DMS 273 (cell line): ENCODE measurements around the gene CREBBP.

Source experiments
- DNase-seq: peaks from one replicate; lab custom pipeline; 2025; ENCODE audit not compliant: unreplicated experiment; lab: John Stamatoyannopoulos, UW

Gene CREBBP

DNA sequence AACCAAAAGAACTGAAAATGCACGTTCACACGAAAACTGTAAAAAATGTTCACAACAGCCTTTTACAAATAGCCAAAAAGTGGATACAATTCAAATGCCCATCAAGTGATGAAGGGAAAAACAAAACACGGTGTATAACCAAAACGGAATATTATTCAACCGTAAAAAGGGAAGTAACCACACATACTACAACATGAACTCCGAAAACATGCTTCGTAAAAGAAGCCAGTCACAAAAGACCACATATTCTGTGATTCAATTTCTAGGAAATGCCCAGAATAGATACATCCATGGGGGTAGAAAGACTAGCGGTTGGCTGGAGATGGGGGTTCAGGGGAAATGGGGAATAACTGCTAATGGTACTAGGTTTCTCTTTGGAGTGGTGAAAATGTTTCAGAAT is 81.7 kb downstream of the CREBBP start:
- no peak for DNase-seq

DNA sequence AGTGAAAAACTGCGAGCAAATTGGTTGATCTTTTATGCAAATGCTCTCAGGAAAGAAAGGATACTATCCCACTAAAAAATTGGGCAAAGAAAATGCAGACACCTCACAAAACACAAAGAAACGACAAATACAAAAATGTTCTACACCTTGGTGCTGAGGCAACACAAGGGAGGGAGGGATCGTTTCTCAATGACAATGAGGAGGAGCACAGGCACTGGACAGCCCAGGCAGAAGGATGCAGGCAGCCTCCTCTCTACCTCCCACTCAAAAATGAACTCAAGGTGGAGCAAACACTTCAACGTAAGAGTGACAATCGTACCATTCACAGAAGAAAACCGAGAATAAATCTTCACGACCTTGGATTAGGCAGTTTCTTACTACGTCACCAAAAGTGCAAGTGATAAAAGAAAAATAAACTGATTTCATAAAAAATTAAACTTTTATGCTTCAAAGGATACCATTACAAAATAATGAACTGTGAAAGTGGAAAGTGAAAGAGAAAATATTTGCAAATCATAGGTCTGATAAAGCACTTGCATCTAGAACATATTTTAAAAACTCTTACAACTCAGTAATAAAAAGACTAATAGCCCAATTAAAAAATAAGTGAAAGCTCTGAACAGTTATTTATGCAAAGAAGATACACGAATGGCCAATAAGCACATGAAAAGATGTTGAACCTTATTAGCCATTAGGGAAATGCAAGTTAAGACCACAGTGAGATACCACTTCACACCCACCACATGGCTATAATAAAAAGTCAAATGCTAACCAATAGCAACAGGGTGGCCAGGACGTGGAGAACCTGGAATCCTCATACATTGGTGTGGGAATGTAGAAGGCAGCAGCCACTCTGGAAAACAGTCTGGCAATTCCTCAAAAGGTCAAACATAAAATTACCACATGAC is 82.4 kb downstream of the CREBBP start:
- DNase-seq: no peak

DNA sequence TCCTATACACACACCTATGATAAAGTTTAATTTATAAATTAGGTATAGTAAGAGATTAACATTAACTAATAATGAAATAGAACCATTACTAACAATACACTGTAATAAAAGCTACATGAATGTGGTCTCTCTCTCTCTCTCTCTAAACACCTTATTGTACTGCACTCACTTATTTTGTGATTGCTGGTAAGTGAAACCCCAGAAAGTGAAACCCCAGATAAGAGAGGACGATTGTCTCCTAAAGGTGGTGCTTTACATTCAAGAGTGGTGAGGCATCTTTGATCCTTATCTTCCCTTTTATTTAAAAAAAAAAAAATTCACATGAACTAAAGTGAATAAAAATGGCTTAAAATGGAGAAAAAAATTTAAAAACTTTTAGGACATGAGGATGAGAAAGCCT is 83.0 kb downstream of the CREBBP start:
- no peak for DNase-seq

DNA sequence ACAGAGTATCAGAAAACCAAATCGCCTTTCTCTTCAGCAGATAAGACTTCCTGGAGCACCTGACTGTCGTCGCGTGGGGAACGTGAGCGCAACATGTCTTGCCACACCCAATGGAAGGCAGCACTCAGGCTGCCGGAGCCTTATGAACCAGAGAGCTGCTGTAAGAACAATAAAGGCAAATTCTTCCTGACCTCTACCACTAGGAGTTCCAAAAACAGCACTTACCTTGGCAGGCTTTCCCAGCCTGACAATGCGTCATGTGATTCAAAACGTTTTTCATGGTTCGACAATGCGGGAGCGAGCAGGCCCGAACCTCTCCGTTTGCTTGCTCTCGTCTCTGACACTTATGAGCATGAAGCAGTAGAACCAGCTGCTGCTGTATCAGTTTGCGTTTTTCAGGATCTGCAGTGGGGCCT is 87.3 kb downstream of the CREBBP start:
- DNase-seq: no peak

DNA sequence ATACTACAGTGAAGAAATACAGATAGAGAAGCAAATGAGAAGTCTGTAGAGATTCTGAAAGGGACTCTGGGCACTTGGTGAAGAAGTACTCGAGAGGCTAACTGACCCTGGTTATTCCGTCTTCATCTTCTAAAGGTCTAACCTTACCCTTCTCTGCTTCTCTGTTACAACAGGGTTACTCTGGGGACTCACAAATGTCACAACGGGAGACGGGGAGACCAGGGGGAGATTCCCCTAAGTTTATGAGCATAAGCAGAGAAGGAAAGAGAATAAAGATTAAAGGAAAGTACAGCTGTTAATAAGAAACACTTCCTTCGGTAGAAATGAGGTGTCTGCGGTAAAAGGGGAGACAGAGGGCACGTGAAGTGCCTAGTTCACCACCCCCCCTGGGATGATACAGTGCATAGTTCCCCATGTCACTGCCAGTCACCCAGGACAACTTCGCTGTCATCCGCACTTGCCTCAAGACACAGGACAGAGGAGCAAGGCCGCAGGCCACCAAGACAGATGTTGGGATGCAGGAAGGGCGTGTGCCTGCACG is 88.0 kb downstream of the CREBBP start:
- no peak for DNase-seq

DNA sequence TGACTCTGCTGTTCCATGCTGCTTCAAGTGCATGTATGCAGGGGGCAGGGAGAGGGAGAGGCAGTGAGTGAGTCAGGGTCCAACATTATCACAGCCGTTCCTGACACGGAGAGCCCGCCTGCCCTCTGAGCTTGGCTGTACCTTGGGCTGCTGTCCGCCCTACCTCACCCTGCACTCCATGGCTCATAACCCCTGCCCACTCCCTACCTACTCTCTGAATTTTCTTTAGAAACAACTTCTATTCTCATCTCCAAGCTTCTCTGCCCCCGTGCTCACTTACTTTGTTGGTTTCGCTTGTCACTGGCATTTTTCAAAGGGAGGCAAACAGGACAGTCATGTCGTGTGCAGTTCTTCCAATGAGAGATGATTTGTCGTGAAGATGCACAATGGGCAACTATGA is 88.8 kb downstream of the CREBBP start:
- DNase-seq: no peak

DNA sequence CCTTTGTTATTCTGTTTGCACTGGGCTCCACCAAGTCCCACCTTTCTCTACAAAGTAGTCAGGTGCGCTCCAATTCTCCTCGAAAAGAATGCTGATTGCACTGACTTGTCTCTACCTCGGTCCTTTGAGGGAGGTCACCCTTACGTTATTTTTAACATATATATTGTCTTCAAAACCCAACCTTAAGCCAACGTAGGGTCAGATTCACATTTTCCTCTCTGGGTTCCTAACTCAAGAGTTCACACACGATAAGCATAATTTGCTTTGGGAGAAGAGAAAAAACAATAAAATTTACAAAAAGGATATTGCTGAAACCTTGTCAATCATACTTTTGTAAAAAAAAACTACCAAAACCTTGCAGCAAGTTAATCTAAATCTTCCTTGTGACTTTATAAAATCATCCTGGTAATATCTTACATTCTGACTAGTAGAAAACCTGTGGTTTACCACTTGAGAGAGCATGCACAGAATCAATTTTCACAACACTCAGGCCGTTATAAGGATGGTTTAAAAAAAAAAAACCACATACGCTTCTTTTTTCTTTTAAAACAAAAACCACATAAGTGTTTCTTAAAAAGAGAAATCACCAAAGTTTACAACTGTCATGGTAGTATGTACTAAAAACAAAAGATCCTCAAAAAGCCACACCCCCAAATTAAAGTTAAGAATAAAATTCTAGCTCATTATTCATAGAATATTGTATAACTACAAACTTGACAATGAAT is 91.0 kb downstream of the CREBBP start:
- DNase-seq: no peak

DNA sequence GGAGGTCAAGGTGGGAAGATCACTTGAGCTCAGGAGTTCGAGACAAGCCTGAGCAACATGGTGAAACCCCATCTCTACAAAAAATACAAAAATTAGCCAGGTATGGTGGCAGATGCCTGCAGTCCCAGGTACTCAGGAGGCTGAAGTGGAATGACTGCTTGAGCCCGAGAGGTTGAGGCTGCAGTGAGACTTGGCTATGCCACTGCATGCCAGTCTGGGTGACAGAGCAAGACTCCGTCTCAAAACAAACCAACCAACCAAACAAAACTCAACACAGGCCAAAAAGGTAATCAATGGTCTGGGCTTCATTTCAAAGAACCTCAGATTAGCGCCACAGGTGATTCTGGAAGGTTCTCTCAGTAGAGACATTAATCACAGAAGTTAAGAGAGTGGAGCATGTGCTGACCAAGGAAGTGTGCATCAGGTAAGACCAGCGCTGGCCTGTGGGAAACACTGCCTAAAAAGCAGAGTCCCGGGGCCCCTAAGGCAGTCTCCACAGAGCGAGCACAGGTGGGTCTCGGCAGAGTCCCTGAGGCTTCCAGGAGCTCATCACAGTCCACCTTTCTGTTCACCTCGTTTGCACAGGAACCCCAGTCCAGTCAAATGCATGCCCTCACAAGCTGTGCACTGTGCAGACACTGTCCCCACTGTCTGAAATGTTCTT is 91.7 kb downstream of the CREBBP start:
- DNase-seq: no peak

DNA sequence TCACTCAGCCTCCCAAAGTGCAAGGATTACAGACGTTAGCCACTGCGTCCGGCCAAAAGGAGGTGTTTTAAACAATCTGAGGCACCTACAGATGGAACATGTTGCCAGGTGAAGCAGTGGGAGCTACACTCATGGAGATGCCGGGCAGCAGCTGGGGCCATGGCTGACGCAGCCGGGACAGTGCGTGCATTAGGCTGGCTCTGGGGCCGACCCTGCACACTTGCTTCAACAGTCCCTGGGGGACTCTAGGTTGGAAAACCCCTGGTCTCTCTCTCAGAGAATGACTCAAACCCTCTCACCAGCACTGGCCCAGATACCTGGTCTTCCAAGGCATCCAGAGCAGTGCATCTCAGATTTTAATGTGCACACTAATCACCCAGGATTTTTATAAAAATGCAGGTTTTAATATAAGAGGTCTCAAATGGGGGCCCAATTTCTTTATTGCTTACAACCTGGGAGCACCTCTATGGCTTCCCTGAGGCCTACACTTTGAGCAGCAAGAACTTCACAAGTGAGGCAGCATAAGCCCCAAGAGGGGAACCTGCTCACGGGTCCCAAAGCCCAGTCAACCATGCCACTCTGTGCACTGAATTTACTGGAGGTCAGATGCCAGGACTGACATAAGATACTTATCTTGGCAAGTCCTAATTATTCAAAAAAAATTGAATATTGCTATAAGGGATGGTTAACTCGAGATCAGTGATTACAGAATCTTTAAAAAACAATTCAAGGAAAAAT is 92.4 kb downstream of the CREBBP start:
- DNase-seq: no peak

DNA sequence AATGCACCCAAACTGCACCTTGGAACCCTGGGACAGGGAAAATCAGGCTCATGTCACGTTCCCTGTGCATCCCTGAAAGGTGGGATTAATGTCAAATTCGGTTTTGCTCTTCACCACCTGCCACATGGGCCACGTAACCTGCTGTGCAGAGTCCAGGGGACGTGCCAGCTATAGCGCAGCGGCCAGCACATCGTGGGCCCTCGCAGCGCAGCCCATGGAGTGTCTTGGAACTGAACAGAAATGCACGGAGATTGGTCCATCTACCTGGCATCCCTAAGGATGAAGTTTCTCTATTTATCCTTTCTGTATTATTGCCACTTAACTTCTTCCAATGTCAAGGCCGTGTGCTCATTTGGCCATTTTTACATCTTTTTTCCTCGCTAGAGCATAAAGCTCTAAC is 95.1 kb downstream of the CREBBP start:
- DNase-seq: no peak

DNA sequence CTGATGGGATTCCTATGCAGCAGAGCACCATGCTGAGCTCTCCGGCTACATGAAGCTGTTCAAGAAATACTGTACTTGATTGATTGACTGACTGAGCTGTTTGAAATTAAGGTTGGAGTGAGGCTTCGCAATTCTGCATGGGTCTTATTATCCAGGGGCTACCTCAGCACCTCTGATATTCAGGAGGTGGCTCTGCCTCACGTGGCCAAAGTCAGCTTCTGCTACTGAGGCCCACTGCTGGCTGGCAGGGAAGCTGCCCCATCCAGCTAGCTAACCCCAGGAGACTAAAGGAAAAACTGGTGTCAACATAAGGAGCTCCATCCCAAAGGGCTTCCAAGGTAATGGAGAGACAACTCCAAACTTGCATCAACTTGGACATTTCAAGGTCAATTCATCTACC is 97.0 kb downstream of the CREBBP start:
- no peak for DNase-seq

DNA sequence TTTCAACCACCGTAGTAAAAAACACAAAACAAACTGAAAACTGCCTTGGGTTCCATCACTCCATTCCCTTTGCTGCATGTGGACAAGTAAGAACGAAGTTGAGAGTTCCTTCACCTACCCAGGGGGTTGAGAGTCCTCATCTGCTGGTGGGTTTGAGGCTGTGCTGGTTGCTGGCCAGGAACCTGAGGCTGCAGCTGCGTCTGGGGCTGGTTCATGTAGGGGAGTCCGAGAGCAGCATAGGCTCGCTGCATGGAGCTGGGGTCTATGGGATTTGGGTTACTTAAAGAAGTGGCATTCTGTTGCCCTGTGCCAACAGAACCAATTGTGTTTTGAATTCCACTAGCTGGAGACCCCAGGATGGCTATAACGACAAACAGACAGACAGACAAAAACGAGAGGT is 97.9 kb downstream of the CREBBP start:
- DNase-seq: no peak

DNA sequence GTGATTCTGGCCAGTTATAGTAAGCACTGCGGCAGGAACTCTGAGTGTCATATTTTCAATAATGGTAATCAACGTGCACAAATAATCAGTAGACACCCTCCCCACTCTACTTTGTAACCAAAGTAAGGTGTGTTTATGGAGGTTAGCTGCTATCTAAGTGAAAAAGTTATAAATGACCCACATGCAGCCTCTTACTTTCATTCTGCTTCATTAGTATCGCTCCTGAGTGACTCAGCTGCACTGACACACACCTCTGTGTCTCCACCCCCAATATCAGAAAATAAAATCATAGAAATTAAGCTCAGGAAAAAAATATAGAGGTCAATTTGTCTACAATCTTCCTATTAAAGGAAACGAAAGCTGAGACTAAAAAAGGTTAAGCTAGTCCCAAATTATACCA is 99.1 kb downstream of the CREBBP start:
- DNase-seq: no peak

DNA sequence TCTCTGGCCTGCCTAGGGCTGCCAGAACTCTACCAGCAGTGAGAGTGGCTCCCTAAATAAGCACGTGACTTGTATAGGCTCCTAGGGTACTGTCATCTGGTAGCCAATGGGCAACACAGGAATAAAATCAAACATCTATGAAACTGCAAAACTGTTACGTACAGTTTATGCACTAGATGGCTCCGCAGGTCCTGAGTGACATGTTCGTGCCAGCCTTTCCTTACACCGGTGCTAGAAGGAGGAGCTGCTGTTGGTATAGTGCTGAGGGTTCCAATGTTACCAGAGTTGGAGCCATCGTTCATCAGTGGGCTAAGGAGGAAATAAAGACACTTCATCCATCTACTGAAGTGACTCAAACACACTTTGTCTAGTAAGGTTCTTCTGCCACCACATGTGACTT is 99.9 kb downstream of the CREBBP start:
- peak; percentile 58 for DNase-seq

DNA sequence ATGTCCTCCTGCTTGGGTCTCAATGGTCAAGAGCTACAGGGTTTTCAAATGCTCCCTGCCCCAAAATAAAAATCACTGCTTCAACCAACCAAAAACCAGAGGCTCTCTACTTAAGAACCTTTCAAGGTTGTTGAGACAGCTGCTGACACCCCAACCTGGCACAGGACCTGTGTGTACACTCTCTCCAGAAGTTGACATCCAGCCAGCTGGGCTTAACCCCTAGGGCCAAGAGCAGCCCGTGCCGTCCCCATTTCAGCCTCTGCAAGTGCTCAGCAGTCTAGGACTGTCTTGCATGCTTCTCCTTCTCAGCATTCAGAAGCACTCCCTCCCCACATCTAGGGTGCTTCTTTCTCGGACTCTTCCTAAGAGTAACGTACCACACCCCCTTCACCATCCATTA is 104.2 kb downstream of the CREBBP start:
- no peak for DNase-seq

DNA sequence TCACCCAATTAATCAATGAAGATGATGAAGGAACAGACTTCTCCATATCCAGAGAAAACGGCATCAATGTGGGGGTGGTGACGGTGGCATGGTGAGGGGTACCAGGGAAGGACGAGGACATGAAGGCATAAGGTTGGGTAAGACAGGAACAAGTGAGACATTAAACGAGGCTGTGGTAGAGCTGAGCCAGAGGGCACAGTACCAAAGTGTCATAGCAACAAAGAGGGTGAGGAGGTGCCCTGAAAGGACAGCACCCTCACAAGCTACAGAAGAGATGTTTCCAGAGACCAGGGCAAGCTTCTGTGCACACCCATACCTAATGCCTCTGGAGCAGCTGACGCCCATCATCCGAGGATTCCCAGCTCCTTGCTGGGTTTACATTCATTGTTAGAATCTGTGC is 105.7 kb downstream of the CREBBP start:
- DNase-seq: no peak

DNA sequence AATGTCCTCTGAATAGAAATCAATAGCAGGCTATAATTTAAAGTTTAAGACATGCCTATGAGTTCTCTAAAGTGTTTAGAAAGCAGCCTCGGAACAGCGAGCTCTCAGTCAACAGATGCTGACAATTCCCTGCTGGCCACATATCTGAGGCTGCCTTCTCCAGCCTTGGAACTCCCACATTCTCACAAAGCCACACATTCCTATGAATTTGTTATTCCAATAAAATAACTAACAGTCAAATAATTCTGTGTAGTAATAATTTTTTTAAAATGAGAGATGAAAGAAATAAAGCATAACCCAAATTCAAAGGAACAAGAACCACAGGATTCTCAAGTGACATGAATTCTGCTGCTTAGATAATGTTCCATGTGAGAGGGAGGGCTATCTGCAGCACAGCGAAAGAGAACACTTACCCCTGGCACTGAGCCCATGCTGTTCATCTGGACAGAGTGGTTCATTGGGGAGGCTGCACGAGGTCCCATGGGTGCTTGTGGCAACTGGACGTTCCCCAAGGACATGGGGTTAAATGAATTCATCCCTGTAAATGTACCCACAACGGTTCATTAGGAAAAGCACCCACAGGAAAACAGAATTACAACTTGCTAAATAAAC is 106.3 kb downstream of the CREBBP start:
- DNase-seq: peak; percentile 75

DNA sequence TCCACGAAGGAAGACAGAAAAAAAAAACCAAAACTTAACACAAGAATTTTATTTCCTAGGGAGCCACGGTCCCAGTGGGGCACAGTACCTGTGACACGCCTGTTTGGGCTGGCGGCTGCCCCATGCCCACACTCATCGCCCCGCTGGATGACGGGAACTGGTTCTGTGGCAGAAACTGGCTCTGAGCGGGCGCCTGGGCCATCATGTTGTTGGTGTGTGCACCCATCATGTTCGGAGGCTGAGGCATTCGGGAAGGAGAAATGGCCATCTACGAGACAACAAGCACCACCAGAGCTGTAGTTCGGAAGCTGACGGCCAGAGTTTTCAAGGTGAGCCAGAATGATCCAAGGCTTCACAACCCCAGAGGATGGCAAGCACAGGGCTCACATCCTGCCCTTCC is 106.8 kb downstream of the CREBBP start:
- no peak for DNase-seq

DNA sequence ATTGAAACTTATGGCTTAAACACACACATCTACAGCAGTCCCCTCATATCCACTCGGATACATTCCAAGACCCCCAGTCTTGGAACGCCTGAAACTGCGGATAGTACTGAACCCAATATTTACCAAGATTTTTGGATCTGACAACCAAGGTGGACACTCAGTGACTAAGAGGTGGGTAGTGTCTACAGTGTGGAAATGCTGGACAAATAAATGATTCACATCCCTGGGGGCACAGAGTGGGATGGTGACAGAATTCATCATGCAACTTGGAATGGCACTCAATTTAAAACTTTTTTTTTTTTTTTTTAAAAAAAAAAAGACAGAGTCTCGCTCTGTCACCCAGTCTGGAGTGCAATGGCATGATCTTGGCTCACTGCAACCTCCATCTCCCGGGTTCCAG is 109.0 kb downstream of the CREBBP start:
- DNase-seq: no peak

DNA sequence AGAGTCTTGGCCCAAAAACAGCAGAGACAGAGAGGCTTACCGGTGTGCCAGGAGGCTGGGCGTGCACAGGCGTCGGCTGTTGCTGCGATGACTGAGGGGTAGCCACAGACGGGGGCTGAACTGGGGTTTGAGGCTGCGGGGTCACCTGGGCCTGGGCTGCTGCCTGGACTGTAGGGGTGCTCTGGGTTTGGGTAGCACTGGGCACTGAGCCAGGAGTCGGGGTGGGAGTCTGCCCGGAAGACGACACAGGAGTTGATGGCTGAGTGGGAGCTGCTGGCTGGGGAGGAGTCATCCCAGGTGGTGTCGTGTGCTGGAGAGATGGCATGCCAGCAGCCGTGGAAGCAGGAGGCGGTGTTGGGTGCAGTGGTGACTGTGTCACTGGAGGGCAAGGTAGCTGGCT is 110.0 kb downstream of the CREBBP start:
- no peak for DNase-seq

DNA sequence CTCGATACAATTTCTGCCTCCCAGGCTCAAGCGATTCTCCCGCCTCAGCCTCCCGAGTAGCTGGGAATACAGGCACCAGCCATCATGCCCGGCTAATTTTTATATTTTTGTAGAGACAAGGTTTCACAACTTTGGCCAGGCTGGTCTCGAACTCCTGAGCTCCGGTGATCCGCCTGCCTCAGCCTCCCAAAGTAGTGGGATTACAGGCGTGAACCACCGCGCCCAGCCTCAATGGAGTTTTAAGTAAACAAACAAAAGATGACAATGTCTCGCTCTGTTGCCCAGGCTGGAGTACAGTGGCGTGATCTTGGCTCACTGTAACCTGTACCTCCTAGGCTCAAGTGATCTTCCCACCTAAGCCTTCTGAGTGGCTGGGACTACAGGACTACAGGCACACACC is 110.6 kb downstream of the CREBBP start:
- no peak for DNase-seq
